Fibroblast of lung (primary cell): Measurements from ENCODE around the gene SLC25A40. TPM values are rescaled to one million over a fixed set of nuclear protein-coding genes. Genes with fewer than 3 reads are reported as not detected.
"Not testable (repeated sequence)": the region's sequence is repeated elsewhere in the genome, so short reads cannot be mapped to it uniquely, and the experiment has no call there.

Source experiments
- DNase-seq, 2 donors: peaks; one replicate each; pipeline versions ENCODE4 v3.0.0 to v3.0.0-alpha.2; 2010; ENCODE audit warnings: low read depth in 2 of 2
- H2AFZ ChIP-seq: 2 replicates; pipeline ENCODE4 v1.5.1; 2012; ENCODE audit warnings: low read length, control low read depth, inconsistent platforms
- H3K27ac ChIP-seq: 2 replicates; pipeline ENCODE4 v1.5.1; 2011; ENCODE audit warnings: low read length, control low read depth; ENCODE audit not compliant: insufficient read depth
- H3K27me3 ChIP-seq: 2 replicates; pipeline ENCODE4 v1.5.1; 2011; ENCODE audit warnings: mild to moderate bottlenecking, low read length; ENCODE audit not compliant: control insufficient read depth, insufficient read depth
- H3K36me3 ChIP-seq: 2 replicates; pipeline ENCODE4 v1.5.1; 2011; ENCODE audit warnings: low read length; ENCODE audit not compliant: control insufficient read depth, insufficient read depth
- H3K4me1 ChIP-seq: 2 replicates; pipeline ENCODE4 v1.5.1; 2011; ENCODE audit warnings: low read length; ENCODE audit not compliant: control insufficient read depth, insufficient read depth; ENCODE audit errors: extremely low read depth
- H3K4me2 ChIP-seq: 2 replicates; pipeline ENCODE4 v1.5.1; 2011; ENCODE audit warnings: low read length, control low read depth; ENCODE audit not compliant: insufficient read depth; ENCODE audit errors: extremely low read depth
- H3K4me3 ChIP-seq, 4 experiments: fragments of 200-600 bp in 1 of 4; sonication (generic) in 1 of 4; replicated peaks in 1 of 4; 2 replicates each; pipeline ENCODE4 v1.5.1; 2011 to 2016; ENCODE audit warnings: low read length in 4 of 4, low read depth in 3 of 4, mild to moderate bottlenecking in 3 of 4, control low read depth in 2 of 4, inconsistent platforms in 1 of 4, mixed read lengths in 1 of 4; ENCODE audit not compliant: insufficient read depth in 1 of 4; ENCODE audit errors: control extremely low read depth in 1 of 4
- H3K79me2 ChIP-seq: 2 replicates; pipeline ENCODE4 v1.5.1; 2012; ENCODE audit warnings: mild to moderate bottlenecking, low read length, inconsistent platforms; ENCODE audit not compliant: control insufficient read depth, insufficient read depth
- H3K9ac ChIP-seq: 2 replicates; pipeline ENCODE4 v1.5.1; 2011; ENCODE audit warnings: mild to moderate bottlenecking, low read length, control low read depth; ENCODE audit not compliant: insufficient read depth
- H3K9me3 ChIP-seq: 2 replicates; pipeline ENCODE4 v1.5.1; 2012; ENCODE audit warnings: low read depth, low read length; ENCODE audit not compliant: control insufficient read depth, insufficient read depth
- H4K20me1 ChIP-seq: 2 replicates; pipeline ENCODE4 v1.5.1; 2011; ENCODE audit warnings: low read length; ENCODE audit not compliant: control insufficient read depth, insufficient read depth; ENCODE audit errors: extremely low read depth
- EZH2 ChIP-seq: IDR thresholded peaks from 2 replicates; pipeline ENCODE4 v1.5.1; 2012; ENCODE audit warnings: low read length, control low read depth, mild to moderate bottlenecking; ENCODE audit errors: missing control alignments
- polyA plus RNA-seq, 2 donors: library from polyadenylated mRNA; depleted of rRNA in 1 of 2; stranded (reverse) in 1 of 2; unstranded in 1 of 2; fragments of >200 nt; gene quantifications; 2 replicates each; pipeline ENCODE4 v1.2.1, GENCODE V29; 2011 to 2012; ENCODE audit warnings: missing spikeins in 1 of 2
- total RNA-seq: library from RNA; depleted of rRNA; stranded (reverse); fragments of >200 nt; gene quantifications from 2 replicates; pipeline ENCODE4 v1.2.1, GENCODE V29; 2014
- TF ChIP-seq, protein P1 (sequence below), 2 donors: IDR thresholded peaks in 1 of 2; conservative IDR thresholded peaks in 1 of 2; 1 replicate in 1 of 2; 2 replicates in 1 of 2; pipeline ENCODE4 v1.5.1; 2011 to 2012; ENCODE audit warnings: low read length in 2 of 2, control low read depth in 1 of 2, inconsistent platforms in 1 of 2, low read depth in 1 of 2, mild to moderate bottlenecking in 1 of 2

The SLC25A40 gene
- total and polyA plus RNA-seq, 2 donors (not counting 1 experiment from before 2014, with no cell fraction given), result 6.3 to 10.2 TPM

DNA sequence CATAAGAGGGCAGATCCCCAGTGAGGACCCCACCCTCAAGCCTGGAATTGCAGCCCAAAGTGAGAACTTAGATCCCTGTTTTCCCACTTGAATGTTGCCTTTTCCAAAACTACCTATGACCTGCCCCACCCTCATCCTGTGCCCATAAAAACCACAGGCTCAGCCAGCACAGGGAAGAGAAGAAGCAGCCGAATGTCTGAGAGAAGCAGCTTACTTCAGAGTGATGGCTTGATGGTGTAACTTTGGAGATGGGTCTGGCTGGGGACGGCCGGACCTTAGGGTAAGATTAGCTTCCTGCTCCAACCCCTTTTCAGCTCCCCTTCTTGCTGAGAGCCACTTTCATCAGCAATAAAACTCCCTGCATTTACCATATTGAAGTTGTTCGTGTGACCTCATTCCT, 5.7 kb downstream of the SLC25A40 start:
- Histone ChIP-seq H3K79me2 (peaks cover 37% of the 10 kb centered on the region), H3K27ac (no peak overlapping the region), H3K4me3 (no peak overlapping the region), H3K4me2 (no peak overlapping the region), H4K20me1 (no peaks in the 10 kb centered on the region), H3K27me3 (no peaks in the 10 kb centered on the region), H3K36me3 (no peaks in the 10 kb centered on the region), H3K4me1 (no peaks in the 10 kb centered on the region), H3K9ac (no peak overlapping the region), H3K9me3 (no peaks in the 10 kb centered on the region), H2AFZ (no peak overlapping the region)
- no peak for DNase-seq
- TF ChIP-seq, protein P1, sequence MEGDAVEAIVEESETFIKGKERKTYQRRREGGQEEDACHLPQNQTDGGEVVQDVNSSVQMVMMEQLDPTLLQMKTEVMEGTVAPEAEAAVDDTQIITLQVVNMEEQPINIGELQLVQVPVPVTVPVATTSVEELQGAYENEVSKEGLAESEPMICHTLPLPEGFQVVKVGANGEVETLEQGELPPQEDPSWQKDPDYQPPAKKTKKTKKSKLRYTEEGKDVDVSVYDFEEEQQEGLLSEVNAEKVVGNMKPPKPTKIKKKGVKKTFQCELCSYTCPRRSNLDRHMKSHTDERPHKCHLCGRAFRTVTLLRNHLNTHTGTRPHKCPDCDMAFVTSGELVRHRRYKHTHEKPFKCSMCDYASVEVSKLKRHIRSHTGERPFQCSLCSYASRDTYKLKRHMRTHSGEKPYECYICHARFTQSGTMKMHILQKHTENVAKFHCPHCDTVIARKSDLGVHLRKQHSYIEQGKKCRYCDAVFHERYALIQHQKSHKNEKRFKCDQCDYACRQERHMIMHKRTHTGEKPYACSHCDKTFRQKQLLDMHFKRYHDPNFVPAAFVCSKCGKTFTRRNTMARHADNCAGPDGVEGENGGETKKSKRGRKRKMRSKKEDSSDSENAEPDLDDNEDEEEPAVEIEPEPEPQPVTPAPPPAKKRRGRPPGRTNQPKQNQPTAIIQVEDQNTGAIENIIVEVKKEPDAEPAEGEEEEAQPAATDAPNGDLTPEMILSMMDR (conservative IDR thresholded peaks at IDR 0.05 in 1 of 2, IDR thresholded peaks at IDR 0.05 in 1 of 2; ENCODE audit: low read depth in 1 of 2, low read length in 2 of 2), result no peak
- TF ChIP-seq EZH2, result no peak

DNA sequence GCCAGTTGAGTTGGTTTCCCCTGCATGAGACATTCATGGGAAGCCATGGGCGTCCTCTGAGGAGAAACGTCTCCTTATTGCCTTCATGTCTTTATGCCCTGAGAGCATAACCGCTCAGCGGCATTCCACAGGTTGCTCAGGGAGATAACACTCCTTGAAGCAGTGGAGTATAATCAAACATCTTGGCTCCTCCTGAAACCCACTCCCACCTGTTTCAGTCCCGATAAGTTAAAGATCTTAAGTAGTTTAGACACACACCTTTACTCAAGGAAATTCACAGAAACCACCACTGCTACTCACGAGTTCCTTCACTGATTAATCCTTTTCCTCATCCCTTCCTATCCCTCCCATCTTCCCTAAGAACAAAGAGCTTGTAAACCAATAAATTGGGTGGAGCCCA, 9.6 kb downstream of the SLC25A40 start:
- not testable (repeated sequence) for DNase-seq, H3K27me3 ChIP-seq, H3K36me3 ChIP-seq, H3K9ac ChIP-seq, H3K27ac ChIP-seq, H4K20me1 ChIP-seq, H3K4me2 ChIP-seq, H3K9me3 ChIP-seq, H3K4me1 ChIP-seq, H3K4me3 ChIP-seq, H2AFZ ChIP-seq
- peaks cover 13% of the 10 kb centered on the region for H3K79me2 ChIP-seq

DNA sequence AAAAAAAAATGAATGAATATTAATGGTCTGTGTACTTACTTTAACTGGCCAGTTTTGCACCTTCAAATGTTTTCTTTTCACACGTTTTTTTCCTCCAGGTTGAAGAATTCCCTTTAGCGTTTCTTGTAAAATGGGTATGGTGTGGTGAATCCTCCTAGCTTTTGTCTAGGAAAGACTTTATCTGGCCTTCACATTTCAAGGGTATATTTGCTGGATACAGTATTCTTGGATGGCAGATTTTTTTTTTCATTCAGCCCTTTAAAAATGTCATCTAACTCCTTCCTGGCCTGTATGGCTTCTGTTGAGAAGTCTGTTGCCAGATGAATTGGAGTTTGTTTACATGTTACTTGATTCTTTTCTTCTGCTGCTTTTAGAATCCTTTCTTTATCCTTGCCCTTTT, 10.1 kb downstream of the SLC25A40 start:
- no peak for DNase-seq
- Histone ChIP-seq H3K27me3 (no peaks in the 10 kb centered on the region), H3K79me2 (peaks cover 10% of the 10 kb centered on the region), H3K4me2 (no peak overlapping the region), H3K27ac (no peak overlapping the region), H3K36me3 (no peaks in the 10 kb centered on the region), H3K9ac (no peak overlapping the region), H4K20me1 (no peaks in the 10 kb centered on the region), H2AFZ (no peak overlapping the region), H3K4me3 (no peak overlapping the region), H3K9me3 (no peaks in the 10 kb centered on the region), H3K4me1 (no peaks in the 10 kb centered on the region)
- TF ChIP-seq EZH2, result no peak
- TF ChIP-seq, protein P1 (conservative IDR thresholded peaks at IDR 0.05 in 1 of 2, IDR thresholded peaks at IDR 0.05 in 1 of 2; ENCODE audit: low read depth in 1 of 2, low read length in 2 of 2), result no peak
